HEK293 (cell line): ENCODE results near the gene PITRM1.

Experiments
- BCL11B ChIP-seq: fragments of 450-650 bp; formaldehyde crosslinking; IDR thresholded peaks from 2 replicates; pipeline ENCODE4 v1.5.1; 2016; ENCODE audit warnings: low read depth, missing biosample characterization, missing genetic modification characterization
- FEZF1 ChIP-seq: fragments of 450-650 bp; formaldehyde crosslinking; IDR thresholded peaks from 2 replicates; pipeline ENCODE4 v1.5.1; 2016; ENCODE audit warnings: missing biosample characterization, missing genetic modification characterization
- GLIS2 ChIP-seq: fragments of 450-650 bp; formaldehyde crosslinking; IDR thresholded peaks from 2 replicates; pipeline ENCODE4 v1.5.1; 2016; ENCODE audit warnings: missing biosample characterization, missing genetic modification characterization
- MYNN ChIP-seq: fragments of 450-650 bp; formaldehyde crosslinking; IDR thresholded peaks from 2 replicates; pipeline ENCODE4 v1.5.1; 2016; ENCODE audit warnings: missing biosample characterization, missing genetic modification characterization, borderline replicate concordance
- PRDM1 ChIP-seq: fragments of 450-650 bp; formaldehyde crosslinking; IDR thresholded peaks from 2 replicates; pipeline ENCODE4; 2016; ENCODE audit warnings: missing biosample characterization, missing genetic modification characterization
- TRIM28 ChIP-seq: IDR thresholded peaks from 2 replicates; pipeline ENCODE4 v1.6.1; 2011; ENCODE audit warnings: low read length, control low read depth, borderline replicate concordance
- ZEB2 ChIP-seq: fragments of 450-650 bp; formaldehyde crosslinking; IDR thresholded peaks from 2 replicates; pipeline ENCODE4 v1.5.1; 2016; ENCODE audit warnings: missing biosample characterization, missing genetic modification characterization
- ZFP69B ChIP-seq: fragments of 450-650 bp; formaldehyde crosslinking; IDR thresholded peaks from 2 replicates; pipeline ENCODE4 v1.5.1; 2016; ENCODE audit warnings: missing biosample characterization, missing genetic modification characterization
- ZNF112 ChIP-seq: fragments of 450-650 bp; formaldehyde crosslinking; IDR thresholded peaks from 2 replicates; pipeline ENCODE4 v1.5.0; 2017; ENCODE audit warnings: missing biosample characterization, missing genetic modification characterization
- ZNF121 ChIP-seq: fragments of 450-650 bp; formaldehyde crosslinking; IDR thresholded peaks from 2 replicates; pipeline ENCODE4 v1.5.1; 2016; ENCODE audit warnings: missing biosample characterization, missing genetic modification characterization
- ZNF133 ChIP-seq: fragments of 450-650 bp; formaldehyde crosslinking; IDR thresholded peaks from 2 replicates; pipeline ENCODE4 v1.5.1; 2016; ENCODE audit warnings: missing biosample characterization, missing genetic modification characterization
- ZNF138 ChIP-seq: fragments of 450-650 bp; formaldehyde crosslinking; IDR thresholded peaks from 2 replicates; pipeline ENCODE4 v1.5.1; 2016; ENCODE audit warnings: missing biosample characterization, missing genetic modification characterization, borderline replicate concordance
- ZNF169 ChIP-seq: fragments of 450-650 bp; formaldehyde crosslinking; IDR thresholded peaks from 2 replicates; pipeline ENCODE4 v1.5.1; 2016; ENCODE audit warnings: missing biosample characterization, missing genetic modification characterization
- ZNF26 ChIP-seq: fragments of 450-650 bp; formaldehyde crosslinking; IDR thresholded peaks from 2 replicates; pipeline ENCODE4 v1.5.1; 2016; ENCODE audit warnings: missing biosample characterization, missing genetic modification characterization
- ZNF354C ChIP-seq: fragments of 450-650 bp; formaldehyde crosslinking; IDR thresholded peaks from 2 replicates; pipeline ENCODE4 v1.5.1; 2016; ENCODE audit warnings: missing biosample characterization, missing genetic modification characterization, low read depth, borderline replicate concordance
- ZNF518A ChIP-seq: fragments of 450-650 bp; formaldehyde crosslinking; conservative IDR thresholded peaks from 2 replicates; pipeline ENCODE4 v1.5.1; 2016; ENCODE audit warnings: low read depth, missing biosample characterization, missing genetic modification characterization
- ZNF558 ChIP-seq: fragments of 450-650 bp; formaldehyde crosslinking; IDR thresholded peaks from 2 replicates; pipeline ENCODE4 v1.5.1; 2016; ENCODE audit warnings: missing biosample characterization, missing genetic modification characterization
- ZNF561 ChIP-seq: fragments of 450-650 bp; IDR thresholded peaks from 2 replicates; pipeline ENCODE4 v1.5.1; 2018; ENCODE audit warnings: missing biosample characterization, missing genetic modification characterization, borderline replicate concordance
- ZNF571 ChIP-seq: fragments of 450-650 bp; formaldehyde crosslinking; IDR thresholded peaks from 2 replicates; pipeline ENCODE4 v1.5.0; 2017; ENCODE audit warnings: missing biosample characterization, missing genetic modification characterization
- ZNF610 ChIP-seq: fragments of 450-650 bp; formaldehyde crosslinking; IDR thresholded peaks from 2 replicates; pipeline ENCODE4 v1.5.1; 2016; ENCODE audit warnings: missing biosample characterization, missing genetic modification characterization, borderline replicate concordance
- ZNF623 ChIP-seq: fragments of 450-650 bp; formaldehyde crosslinking; IDR thresholded peaks from 2 replicates; pipeline ENCODE4 v1.5.1; 2016; ENCODE audit warnings: missing biosample characterization, missing genetic modification characterization
- ZNF670 ChIP-seq: fragments of 450-650 bp; formaldehyde crosslinking; IDR thresholded peaks from 2 replicates; pipeline ENCODE4 v1.5.1; 2016; ENCODE audit warnings: missing biosample characterization, missing genetic modification characterization, low read depth
- ZNF776 ChIP-seq: fragments of 450-650 bp; formaldehyde crosslinking; IDR thresholded peaks from 2 replicates; pipeline ENCODE4 v1.5.0; 2017; ENCODE audit warnings: missing biosample characterization, missing genetic modification characterization, borderline replicate concordance
- ZNF785 ChIP-seq: fragments of 450-650 bp; formaldehyde crosslinking; IDR thresholded peaks from 2 replicates; pipeline ENCODE4 v1.5.1; 2016; ENCODE audit warnings: missing biosample characterization, missing genetic modification characterization
- ZNF830 ChIP-seq: fragments of 450-650 bp; IDR thresholded peaks from 2 replicates; pipeline ENCODE4 v1.5.0; 2018; ENCODE audit warnings: missing biosample characterization, missing genetic modification characterization, low read depth, mild to moderate bottlenecking, moderate library complexity
- ZSCAN23 ChIP-seq: fragments of 450-650 bp; formaldehyde crosslinking; IDR thresholded peaks from 2 replicates; pipeline ENCODE4 v1.5.1; 2016; ENCODE audit warnings: missing biosample characterization, missing genetic modification characterization
- TF ChIP-seq, protein P1 (sequence below): fragments of 450-650 bp; formaldehyde crosslinking; IDR thresholded peaks from 2 replicates; pipeline ENCODE4 v1.5.1; 2016; ENCODE audit warnings: missing biosample characterization, missing genetic modification characterization
- TF ChIP-seq, protein P2 (sequence below): fragments of 450-650 bp; formaldehyde crosslinking; IDR thresholded peaks from 2 replicates; pipeline ENCODE4 v1.5.1; 2016; ENCODE audit warnings: missing biosample characterization, missing genetic modification characterization, borderline replicate concordance

The PITRM1 gene

GRCh38 chr10:3172446-3173170 is at the start of gene PITRM1 (continued):
- TF ChIP-seq ZNF571 (tag by site-specific recombination) (no peak), MYNN (tag by site-specific recombination) (no peak), ZNF112 (tag by site-specific recombination) (no peak), ZNF623 (no peak), TRIM28 (no peak), ZNF26 (tag by site-specific recombination) (no peak), ZNF785 (tag by site-specific recombination) (no peak), GLIS2 (tag by site-specific recombination) (peak; percentile 83), ZFP69B (peak; percentile 60; the same call in 1 of the 2 replicates), ZNF670 (tag by site-specific recombination) (no peak), ZNF558 (no peak), ZEB2 (tag by site-specific recombination) (peak; percentile 40; the same call in 1 of the 2 replicates), ZNF138 (tag by site-specific recombination) (no peak), ZNF776 (tag by site-specific recombination) (no peak), ZNF561 (tag by site-specific recombination) (peak; percentile 69; the same call in 1 of the 2 replicates), ZNF830 (tag by site-specific recombination) (no peak), ZNF169 (tag by site-specific recombination) (no peak), ZSCAN23 (tag by site-specific recombination) (no peak), ZNF354C (tag by site-specific recombination) (no peak), PRDM1 (tag by site-specific recombination) (no peak), BCL11B (tag by site-specific recombination) (no peak), ZNF133 (tag by site-specific recombination) (no peak), ZNF121 (tag by site-specific recombination) (no peak), ZNF610 (peak; percentile 86), ZNF518A (no peak), FEZF1 (tag by site-specific recombination) (no peak)
- TF ChIP-seq, protein P1, sequence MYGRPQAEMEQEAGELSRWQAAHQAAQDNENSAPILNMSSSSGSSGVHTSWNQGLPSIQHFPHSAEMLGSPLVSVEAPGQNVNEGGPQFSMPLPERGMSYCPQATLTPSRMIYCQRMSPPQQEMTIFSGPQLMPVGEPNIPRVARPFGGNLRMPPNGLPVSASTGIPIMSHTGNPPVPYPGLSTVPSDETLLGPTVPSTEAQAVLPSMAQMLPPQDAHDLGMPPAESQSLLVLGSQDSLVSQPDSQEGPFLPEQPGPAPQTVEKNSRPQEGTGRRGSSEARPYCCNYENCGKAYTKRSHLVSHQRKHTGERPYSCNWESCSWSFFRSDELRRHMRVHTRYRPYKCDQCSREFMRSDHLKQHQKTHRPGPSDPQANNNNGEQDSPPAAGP (tag by site-specific recombination): peak; percentile 55
- TF ChIP-seq, protein P2, sequence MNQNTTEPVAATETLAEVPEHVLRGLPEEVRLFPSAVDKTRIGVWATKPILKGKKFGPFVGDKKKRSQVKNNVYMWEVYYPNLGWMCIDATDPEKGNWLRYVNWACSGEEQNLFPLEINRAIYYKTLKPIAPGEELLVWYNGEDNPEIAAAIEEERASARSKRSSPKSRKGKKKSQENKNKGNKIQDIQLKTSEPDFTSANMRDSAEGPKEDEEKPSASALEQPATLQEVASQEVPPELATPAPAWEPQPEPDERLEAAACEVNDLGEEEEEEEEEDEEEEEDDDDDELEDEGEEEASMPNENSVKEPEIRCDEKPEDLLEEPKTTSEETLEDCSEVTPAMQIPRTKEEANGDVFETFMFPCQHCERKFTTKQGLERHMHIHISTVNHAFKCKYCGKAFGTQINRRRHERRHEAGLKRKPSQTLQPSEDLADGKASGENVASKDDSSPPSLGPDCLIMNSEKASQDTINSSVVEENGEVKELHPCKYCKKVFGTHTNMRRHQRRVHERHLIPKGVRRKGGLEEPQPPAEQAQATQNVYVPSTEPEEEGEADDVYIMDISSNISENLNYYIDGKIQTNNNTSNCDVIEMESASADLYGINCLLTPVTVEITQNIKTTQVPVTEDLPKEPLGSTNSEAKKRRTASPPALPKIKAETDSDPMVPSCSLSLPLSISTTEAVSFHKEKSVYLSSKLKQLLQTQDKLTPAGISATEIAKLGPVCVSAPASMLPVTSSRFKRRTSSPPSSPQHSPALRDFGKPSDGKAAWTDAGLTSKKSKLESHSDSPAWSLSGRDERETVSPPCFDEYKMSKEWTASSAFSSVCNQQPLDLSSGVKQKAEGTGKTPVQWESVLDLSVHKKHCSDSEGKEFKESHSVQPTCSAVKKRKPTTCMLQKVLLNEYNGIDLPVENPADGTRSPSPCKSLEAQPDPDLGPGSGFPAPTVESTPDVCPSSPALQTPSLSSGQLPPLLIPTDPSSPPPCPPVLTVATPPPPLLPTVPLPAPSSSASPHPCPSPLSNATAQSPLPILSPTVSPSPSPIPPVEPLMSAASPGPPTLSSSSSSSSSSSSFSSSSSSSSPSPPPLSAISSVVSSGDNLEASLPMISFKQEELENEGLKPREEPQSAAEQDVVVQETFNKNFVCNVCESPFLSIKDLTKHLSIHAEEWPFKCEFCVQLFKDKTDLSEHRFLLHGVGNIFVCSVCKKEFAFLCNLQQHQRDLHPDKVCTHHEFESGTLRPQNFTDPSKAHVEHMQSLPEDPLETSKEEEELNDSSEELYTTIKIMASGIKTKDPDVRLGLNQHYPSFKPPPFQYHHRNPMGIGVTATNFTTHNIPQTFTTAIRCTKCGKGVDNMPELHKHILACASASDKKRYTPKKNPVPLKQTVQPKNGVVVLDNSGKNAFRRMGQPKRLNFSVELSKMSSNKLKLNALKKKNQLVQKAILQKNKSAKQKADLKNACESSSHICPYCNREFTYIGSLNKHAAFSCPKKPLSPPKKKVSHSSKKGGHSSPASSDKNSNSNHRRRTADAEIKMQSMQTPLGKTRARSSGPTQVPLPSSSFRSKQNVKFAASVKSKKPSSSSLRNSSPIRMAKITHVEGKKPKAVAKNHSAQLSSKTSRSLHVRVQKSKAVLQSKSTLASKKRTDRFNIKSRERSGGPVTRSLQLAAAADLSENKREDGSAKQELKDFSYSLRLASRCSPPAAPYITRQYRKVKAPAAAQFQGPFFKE: no peak
